H9 (cell line): ENCODE results near the gene SNN. TPM values are rescaled to one million over a fixed set of nuclear protein-coding genes. Genes with fewer than 3 reads are reported as not detected.

Experiments used
- DNase-seq: peaks from one replicate; pipeline ENCODE4 v3.0.0-alpha.2; 2017
- H2AFZ ChIP-seq: one replicate; pipeline ENCODE4 v1.6.1; 2013; ENCODE audit warnings: mild to moderate bottlenecking, low read length, control low read depth, moderate library complexity
- H2AK5ac ChIP-seq: 2 replicates; pipeline ENCODE4 v1.6.1; 2013; ENCODE audit warnings: low read length, control low read depth, mixed read lengths; ENCODE audit not compliant: insufficient read length
- H2BK120ac ChIP-seq: one replicate; pipeline ENCODE4 v1.6.1; 2013; ENCODE audit warnings: low read depth, mild to moderate bottlenecking, low read length, control low read depth, inconsistent platforms; ENCODE audit not compliant: poor library complexity, severe bottlenecking
- H2BK12ac ChIP-seq: 2 replicates; pipeline ENCODE4 v1.6.1; 2013; ENCODE audit warnings: low read length, control low read depth, mixed read lengths, low read depth; ENCODE audit not compliant: insufficient read length
- H2BK15ac ChIP-seq: 2 replicates; pipeline ENCODE4 v1.6.1; 2013; ENCODE audit warnings: low read depth, low read length, control low read depth
- H2BK20ac ChIP-seq: one replicate; pipeline ENCODE4 v1.6.1; 2013; ENCODE audit warnings: low read depth, mild to moderate bottlenecking, low read length, control low read depth, inconsistent platforms; ENCODE audit not compliant: poor library complexity, severe bottlenecking
- H2BK5ac ChIP-seq: 2 replicates; pipeline ENCODE4 v1.6.1; 2013; ENCODE audit warnings: low read length, control low read depth, mixed read lengths; ENCODE audit not compliant: insufficient read length
- H3K14ac ChIP-seq: 2 replicates; pipeline ENCODE4 v1.6.1; 2013; ENCODE audit warnings: low read length, control low read depth; ENCODE audit not compliant: insufficient read depth
- H3K18ac ChIP-seq: 2 replicates; pipeline ENCODE4 v1.6.1; 2013; ENCODE audit warnings: low read depth, mild to moderate bottlenecking, mixed read lengths, low read length, control low read depth; ENCODE audit not compliant: insufficient read length
- H3K23ac ChIP-seq: 2 replicates; pipeline ENCODE4 v1.6.1; 2013; ENCODE audit warnings: low read length, control low read depth, mixed read lengths, low read depth; ENCODE audit not compliant: insufficient read length
- H3K23me2 ChIP-seq: 2 replicates; pipeline ENCODE4 v1.6.1; 2013; ENCODE audit warnings: low read depth, mild to moderate bottlenecking, mixed read lengths, low read length, control low read depth; ENCODE audit not compliant: insufficient read length, poor library complexity, severe bottlenecking
- H3K27ac ChIP-seq: 2 replicates; pipeline ENCODE4 v1.5.1; 2013; ENCODE audit warnings: low read length, control low read depth, mixed read lengths, low read depth; ENCODE audit not compliant: insufficient read length
- H3K27me3 ChIP-seq: 2 replicates; pipeline ENCODE4 v1.6.1; 2013; ENCODE audit warnings: low read length, control low read depth, inconsistent platforms; ENCODE audit not compliant: insufficient read depth
- H3K4ac ChIP-seq: 2 replicates; pipeline ENCODE4 v1.6.1; 2013; ENCODE audit warnings: low read depth, mild to moderate bottlenecking, control low read depth, inconsistent platforms, low read length, moderate library complexity
- H3K4me1 ChIP-seq: 2 replicates; pipeline ENCODE4 v1.6.1; 2013; ENCODE audit warnings: low read length, control low read depth, inconsistent platforms; ENCODE audit not compliant: insufficient read depth
- H3K4me2 ChIP-seq: 2 replicates; pipeline ENCODE4 v1.6.1; 2013; ENCODE audit warnings: low read length, control low read depth, mixed read lengths; ENCODE audit not compliant: insufficient read length, insufficient read depth
- H3K56ac ChIP-seq: 2 replicates; pipeline ENCODE4 v1.6.1; 2013; ENCODE audit warnings: low read depth, mild to moderate bottlenecking, mixed read lengths, low read length, control low read depth; ENCODE audit not compliant: insufficient read length
- H3K79me1 ChIP-seq: 2 replicates; pipeline ENCODE4 v1.6.1; 2013; ENCODE audit warnings: low read depth, mild to moderate bottlenecking, moderate library complexity, low read length, control low read depth, inconsistent platforms; ENCODE audit not compliant: insufficient read depth, poor library complexity, severe bottlenecking
- H3K79me2 ChIP-seq: 2 replicates; pipeline ENCODE4 v1.6.1; 2013; ENCODE audit warnings: low read length, control low read depth, inconsistent platforms; ENCODE audit not compliant: insufficient read depth
- H3K9ac ChIP-seq: 2 replicates; pipeline ENCODE4 v1.6.1; 2013; ENCODE audit warnings: low read length, control low read depth, mixed read lengths; ENCODE audit not compliant: insufficient read length; ENCODE audit errors: extremely low read depth
- H3K9me3 ChIP-seq: one replicate; pipeline ENCODE4 v1.6.1; 2013; ENCODE audit warnings: low read depth, low read length, inconsistent platforms; ENCODE audit not compliant: control insufficient read depth
- H3T11ph ChIP-seq: one replicate; pipeline ENCODE4 v1.6.1; 2013; ENCODE audit warnings: mild to moderate bottlenecking, low read length, control low read depth, inconsistent platforms
- H4K20me1 ChIP-seq: one replicate; pipeline ENCODE4 v1.6.1; 2013; ENCODE audit not compliant: control insufficient read depth, insufficient read length, insufficient read depth
- H4K5ac ChIP-seq: 2 replicates; pipeline ENCODE4 v1.6.1; 2013; ENCODE audit warnings: low read depth, mild to moderate bottlenecking, mixed read lengths, low read length, control low read depth; ENCODE audit not compliant: insufficient read length
- H4K8ac ChIP-seq: replicated peaks from 2 replicates; pipeline ENCODE4 v1.6.1; 2013; ENCODE audit warnings: low read length, control low read depth, mixed read lengths, low read depth; ENCODE audit not compliant: insufficient read length
- H4K91ac ChIP-seq: 2 replicates; pipeline ENCODE4 v1.6.1; 2013; ENCODE audit warnings: low read depth, mild to moderate bottlenecking, moderate library complexity, mixed read lengths, low read length, control low read depth; ENCODE audit not compliant: insufficient read length
- H3K27ac Mint-ChIP-seq, 3 experiments: 2 replicates in 2 of 3; 3 replicates in 1 of 3; pipeline ENCODE4 v1.8.0; 2020 to 2021; ENCODE audit warnings: mixed read lengths in 3 of 3, mild to moderate bottlenecking in 1 of 3, moderate library complexity in 1 of 3
- H3K27me3 Mint-ChIP-seq: 2 replicates; pipeline ENCODE4 v1.8.0; 2021; ENCODE audit warnings: low read depth, mild to moderate bottlenecking, moderate library complexity, mixed read lengths
- H3K36me3 Mint-ChIP-seq, 3 experiments: 2 replicates in 2 of 3; 3 replicates in 1 of 3; pipeline ENCODE4 v1.8.0; 2020 to 2021; ENCODE audit warnings: low read depth in 3 of 3, mixed read lengths in 3 of 3; ENCODE audit not compliant: insufficient read depth in 1 of 3
- H3K4me1 Mint-ChIP-seq, 2 experiments: 2 replicates each; pipeline ENCODE4 v1.8.0; 2020; ENCODE audit warnings: mixed read lengths in 2 of 2
- H3K4me3 Mint-ChIP-seq, 2 experiments: 2 replicates in 1 of 2; 3 replicates in 1 of 2; pipeline ENCODE4 v1.8.0; 2020 to 2021; ENCODE audit warnings: mild to moderate bottlenecking in 2 of 2, mixed read lengths in 2 of 2, moderate library complexity in 1 of 2
- H3K9me3 Mint-ChIP-seq, 2 experiments: 2 replicates in 1 of 2; 3 replicates in 1 of 2; pipeline ENCODE4 v1.8.0; 2020; ENCODE audit warnings: mild to moderate bottlenecking in 2 of 2, mixed read lengths in 2 of 2, moderate library complexity in 1 of 2
- WGBS: extraction: QIAGEN DNeasy Blood & Tissue Kit; methylation state at CpG from one replicate; pipeline ENCODE4 v1.1.7; 2013; ENCODE audit warnings: missing lambda C conversion rate, low lambda C conversion rate, mixed read lengths; ENCODE audit not compliant: insufficient read length; ENCODE audit errors: extremely low coverage; 5-methylcytosine and 5-hydroxymethylcytosine counted together
- total RNA-seq: library from RNA; stranded (reverse); gene quantifications from 2 replicates; pipeline ENCODE4 v1.2.1, GENCODE V29; 2021
- TF ChIP-seq, protein P1 (sequence below): fragments of 200-600 bp; sonication (generic); conservative IDR thresholded peaks from 3 replicates; pipeline ENCODE4 v1.8.0; 2021; ENCODE audit warnings: antibody characterized with exemption, mild to moderate bottlenecking

The SNN gene
- total RNA-seq, 1 experiment from 2014 or later: 44.2 TPM

DNA sequence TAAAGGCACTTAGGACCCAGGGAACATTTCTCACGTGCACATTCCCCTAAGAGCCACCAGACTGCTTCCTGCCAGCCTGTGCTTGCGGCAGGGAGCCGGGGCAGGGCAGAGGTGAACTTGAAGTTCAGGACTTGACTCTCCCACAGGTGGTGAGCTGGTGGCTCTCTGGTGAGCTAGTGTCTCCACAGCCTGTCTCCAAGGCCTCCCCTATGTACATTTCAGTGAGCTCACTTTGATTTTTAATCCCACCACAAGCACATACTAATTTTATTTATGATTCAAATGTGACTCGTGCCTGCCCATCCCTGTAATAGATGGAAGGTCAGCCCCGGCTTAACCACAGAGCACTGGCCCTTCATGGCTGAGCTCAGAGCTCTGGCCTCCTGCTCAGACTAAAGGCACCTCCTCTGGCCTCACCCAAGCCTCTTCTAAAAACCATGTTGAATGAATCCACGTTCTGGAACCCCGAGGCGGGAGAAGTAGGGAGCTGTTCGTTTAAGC is 9.2 kb downstream of the SNN start:
- Mint-ChIP-seq H3K36me3 (peaks cover 22 to 46% (median 40%) of the 10 kb centered on the region in 3 experiments), H3K27me3 (no peaks in the 10 kb centered on the region), H3K4me1 (peaks cover 14 to 22% of the 10 kb centered on the region in 2 experiments), H3K4me3 (no peak overlapping the region), H3K9me3 (no peaks in the 10 kb centered on the region), H3K27ac (peak overlapping the region; percentile 27 to 92 (median 89); a peak in 3 of 7 replicates)
- no peak overlapping the region for H2BK15ac ChIP-seq
- H3K4ac ChIP-seq: no peak overlapping the region
- H3K27ac ChIP-seq: no peak overlapping the region
- H3K18ac ChIP-seq: no peak overlapping the region
- H2AFZ ChIP-seq: no peak overlapping the region
- no peak overlapping the region for H3K4me2 ChIP-seq
- no peak overlapping the region for H3K56ac ChIP-seq
- H4K20me1 ChIP-seq: peaks cover 2% of the 10 kb centered on the region
- H2BK120ac ChIP-seq: no peak overlapping the region
- H2BK20ac ChIP-seq: no peak overlapping the region
- no peak overlapping the region for H2BK12ac ChIP-seq
- no peaks in the 10 kb centered on the region for H3K4me1 ChIP-seq
- H3K27me3 ChIP-seq: no peaks in the 10 kb centered on the region
- H3K9ac ChIP-seq: no peak overlapping the region
- no peaks in the 10 kb centered on the region for H3K9me3 ChIP-seq
- H3K23me2 ChIP-seq: no peaks in the 10 kb centered on the region
- TF ChIP-seq, protein P1, sequence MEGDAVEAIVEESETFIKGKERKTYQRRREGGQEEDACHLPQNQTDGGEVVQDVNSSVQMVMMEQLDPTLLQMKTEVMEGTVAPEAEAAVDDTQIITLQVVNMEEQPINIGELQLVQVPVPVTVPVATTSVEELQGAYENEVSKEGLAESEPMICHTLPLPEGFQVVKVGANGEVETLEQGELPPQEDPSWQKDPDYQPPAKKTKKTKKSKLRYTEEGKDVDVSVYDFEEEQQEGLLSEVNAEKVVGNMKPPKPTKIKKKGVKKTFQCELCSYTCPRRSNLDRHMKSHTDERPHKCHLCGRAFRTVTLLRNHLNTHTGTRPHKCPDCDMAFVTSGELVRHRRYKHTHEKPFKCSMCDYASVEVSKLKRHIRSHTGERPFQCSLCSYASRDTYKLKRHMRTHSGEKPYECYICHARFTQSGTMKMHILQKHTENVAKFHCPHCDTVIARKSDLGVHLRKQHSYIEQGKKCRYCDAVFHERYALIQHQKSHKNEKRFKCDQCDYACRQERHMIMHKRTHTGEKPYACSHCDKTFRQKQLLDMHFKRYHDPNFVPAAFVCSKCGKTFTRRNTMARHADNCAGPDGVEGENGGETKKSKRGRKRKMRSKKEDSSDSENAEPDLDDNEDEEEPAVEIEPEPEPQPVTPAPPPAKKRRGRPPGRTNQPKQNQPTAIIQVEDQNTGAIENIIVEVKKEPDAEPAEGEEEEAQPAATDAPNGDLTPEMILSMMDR: no peak
- no peak overlapping the region for H2BK5ac ChIP-seq
- no peak overlapping the region for H3T11ph ChIP-seq
- H3K79me2 ChIP-seq: no peaks in the 10 kb centered on the region; the same call in 1 of the 2 replicates
- H4K5ac ChIP-seq: no peak overlapping the region
- H3K14ac ChIP-seq: no peak overlapping the region
- no peak overlapping the region for H4K8ac ChIP-seq
- no peak overlapping the region for H3K23ac ChIP-seq
- H4K91ac ChIP-seq: no peak overlapping the region
- WGBS: no CpG with 5 or more reads among the region's 9 CpGs
- no peak overlapping the region for H2AK5ac ChIP-seq
- DNase-seq: no peak
- peaks cover 3% of the 10 kb centered on the region for H3K79me1 ChIP-seq
